NOMO-1 treated with DMSO at 0.1 percent for 48 hours (cell line): ENCODE results near the gene RAVER1.
A peak's percentile ranks its signal among the peaks of the same experiment; 100 is the strongest.
"Not testable (repeated sequence)": the region's sequence is repeated elsewhere in the genome, so short reads cannot be mapped to it uniquely, and the experiment has no call there.

Source experiments
- DNase-seq: peaks from one replicate; lab custom pipeline; 2025; ENCODE audit not compliant: unreplicated experiment; lab: John Stamatoyannopoulos, UW

The RAVER1 gene, protein sequence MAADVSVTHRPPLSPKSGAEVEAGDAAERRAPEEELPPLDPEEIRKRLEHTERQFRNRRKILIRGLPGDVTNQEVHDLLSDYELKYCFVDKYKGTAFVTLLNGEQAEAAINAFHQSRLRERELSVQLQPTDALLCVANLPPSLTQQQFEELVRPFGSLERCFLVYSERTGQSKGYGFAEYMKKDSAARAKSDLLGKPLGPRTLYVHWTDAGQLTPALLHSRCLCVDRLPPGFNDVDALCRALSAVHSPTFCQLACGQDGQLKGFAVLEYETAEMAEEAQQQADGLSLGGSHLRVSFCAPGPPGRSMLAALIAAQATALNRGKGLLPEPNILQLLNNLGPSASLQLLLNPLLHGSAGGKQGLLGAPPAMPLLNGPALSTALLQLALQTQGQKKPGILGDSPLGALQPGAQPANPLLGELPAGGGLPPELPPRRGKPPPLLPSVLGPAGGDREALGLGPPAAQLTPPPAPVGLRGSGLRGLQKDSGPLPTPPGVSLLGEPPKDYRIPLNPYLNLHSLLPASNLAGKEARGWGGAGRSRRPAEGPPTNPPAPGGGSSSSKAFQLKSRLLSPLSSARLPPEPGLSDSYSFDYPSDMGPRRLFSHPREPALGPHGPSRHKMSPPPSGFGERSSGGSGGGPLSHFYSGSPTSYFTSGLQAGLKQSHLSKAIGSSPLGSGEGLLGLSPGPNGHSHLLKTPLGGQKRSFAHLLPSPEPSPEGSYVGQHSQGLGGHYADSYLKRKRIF

DNA sequence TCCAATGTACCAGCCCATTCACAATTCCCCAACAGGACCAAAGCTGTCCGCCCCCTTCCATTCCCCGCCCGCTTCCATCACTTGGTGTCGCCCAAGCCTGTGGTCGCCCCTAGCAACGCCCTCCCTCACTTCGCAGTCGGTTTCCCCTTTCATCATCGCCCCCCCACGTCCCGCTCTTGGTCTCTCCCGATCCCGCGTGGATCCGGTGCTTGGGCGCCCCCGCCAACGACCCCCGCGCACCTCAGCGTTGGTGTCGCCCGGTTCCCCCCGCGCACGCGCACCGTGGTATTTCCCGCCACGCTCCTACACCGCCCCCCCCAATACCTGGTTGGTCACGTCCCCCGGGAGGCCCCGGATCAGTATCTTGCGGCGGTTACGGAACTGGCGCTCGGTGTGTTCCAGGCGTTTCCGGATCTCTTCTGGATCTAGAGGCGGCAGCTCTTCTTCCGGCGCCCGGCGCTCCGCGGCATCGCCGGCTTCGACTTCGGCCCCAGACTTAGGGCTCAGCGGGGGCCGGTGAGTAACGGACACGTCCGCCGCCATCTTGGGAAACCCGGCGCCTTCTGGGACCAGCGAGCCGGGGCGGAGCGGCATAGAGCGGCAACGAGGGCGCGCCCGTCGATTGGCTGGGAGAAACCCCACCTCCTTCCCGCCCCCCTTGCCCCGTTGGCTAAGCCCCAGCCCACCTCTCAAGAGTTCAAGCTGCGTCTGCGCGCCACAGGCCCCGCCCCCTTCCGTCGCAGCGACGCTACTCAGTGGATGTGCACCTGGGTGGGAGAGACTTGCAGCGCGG lies at the start of gene RAVER1:
TSS of gene RAVER1 (minus strand) at position 565 of the 793 bp plus-strand sequence. CDS start at position 543, 22 bp downstream.
- DNase-seq, result peak; percentile 95

DNA sequence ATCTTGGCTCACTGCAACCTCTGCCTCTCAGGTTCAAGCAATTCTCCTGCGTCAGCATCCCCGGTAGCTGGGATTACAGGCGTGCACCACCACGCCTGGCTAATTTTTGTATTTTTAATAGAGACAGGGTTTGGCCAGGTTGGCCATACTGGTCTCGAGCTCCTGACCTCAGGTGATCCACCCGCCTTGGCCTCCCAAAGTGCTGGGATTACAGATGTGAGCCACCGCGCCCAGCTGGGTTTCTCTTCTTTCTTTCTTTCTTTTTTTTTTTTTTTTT lies 49.8 kb upstream of the RAVER1 start:
- not testable (repeated sequence) for DNase-seq

DNA sequence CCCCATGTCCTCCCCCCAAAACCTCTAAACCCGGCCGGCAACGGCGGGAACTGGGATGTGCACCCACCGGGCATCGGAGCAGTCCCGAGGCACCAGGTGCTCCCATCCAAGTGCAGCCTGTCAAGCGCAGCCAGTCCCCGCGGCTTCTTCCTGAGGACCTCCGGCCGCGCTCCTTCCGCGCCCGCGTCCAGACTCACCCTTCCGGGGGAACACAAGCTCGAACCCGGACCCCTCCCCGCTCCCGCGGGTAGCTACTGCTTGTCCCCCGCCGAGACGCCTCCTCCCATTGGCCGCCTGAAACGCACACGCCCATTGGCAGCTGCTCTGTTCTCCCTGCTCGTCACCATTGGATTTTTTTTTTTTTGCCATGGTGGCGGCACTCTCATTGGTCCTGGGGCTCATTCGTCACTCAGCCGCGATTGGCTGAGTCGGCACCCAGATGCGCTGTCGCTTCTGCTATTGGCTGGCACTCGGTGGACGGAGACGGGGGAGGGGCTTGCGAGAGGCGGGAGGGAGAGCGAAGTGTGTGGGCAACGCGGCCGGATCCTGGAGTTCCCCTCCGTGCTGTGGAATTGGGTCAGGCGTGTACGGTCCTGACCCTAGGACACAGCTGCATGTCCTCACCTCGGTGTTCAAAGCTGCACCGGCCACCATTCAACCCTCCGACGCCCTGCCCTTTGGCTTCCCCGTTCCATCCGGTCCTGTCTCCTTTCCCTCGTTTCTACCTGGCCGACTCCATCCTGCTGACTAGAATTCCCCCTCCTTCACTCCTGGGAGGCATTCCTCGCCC lies 47.2 kb upstream of the RAVER1 start, which contains the start of gene TYK2:
TSS of gene TYK2 (minus strand) at position 260 of the 790 bp plus-strand sequence. CDS start 2,166 bp downstream, outside the sequence.
- peak; percentile 97 for DNase-seq

DNA sequence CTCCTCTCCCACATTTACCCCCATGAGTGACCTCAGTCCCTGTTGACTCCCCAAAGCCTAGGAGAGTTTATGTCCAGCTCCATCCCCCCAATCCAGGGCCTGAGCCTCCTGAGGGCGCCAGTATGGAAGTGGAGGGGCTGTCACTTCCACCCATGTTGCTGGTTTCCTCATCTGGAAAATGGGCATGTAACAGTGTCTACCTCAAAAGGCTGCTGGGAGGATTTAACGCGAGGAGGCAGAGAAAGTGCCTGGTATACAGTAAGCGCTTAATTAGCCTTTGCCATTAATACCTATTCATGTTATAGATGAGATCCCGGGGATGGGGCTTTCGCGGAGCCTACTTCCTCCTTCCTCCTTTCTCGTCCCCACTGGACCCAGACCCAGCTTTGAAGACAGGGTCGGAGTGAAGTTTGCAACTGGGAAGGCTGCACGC lies 46.6 kb upstream of the RAVER1 start:
- DNase-seq, result no peak

DNA sequence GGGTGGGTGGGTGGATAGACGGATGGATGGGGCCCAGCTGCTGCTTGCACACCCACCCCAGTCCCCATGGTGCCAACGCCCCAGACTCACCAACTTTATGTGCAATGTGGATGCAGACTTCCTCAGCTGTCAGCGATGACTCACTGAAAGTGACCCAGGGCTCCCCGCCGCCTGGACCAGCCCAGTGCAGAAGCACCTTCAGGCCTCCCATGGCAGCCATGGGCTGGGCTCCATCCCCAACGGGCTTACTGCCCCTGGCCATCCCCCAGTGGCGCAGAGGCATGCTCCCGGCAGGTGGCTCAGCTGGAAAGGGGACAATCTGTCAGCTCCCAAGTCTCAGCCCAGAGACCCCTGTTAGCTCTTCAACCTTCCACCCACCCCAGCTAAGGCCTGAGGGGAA lies 44.8 kb upstream of the RAVER1 start:
- no peak for DNase-seq

DNA sequence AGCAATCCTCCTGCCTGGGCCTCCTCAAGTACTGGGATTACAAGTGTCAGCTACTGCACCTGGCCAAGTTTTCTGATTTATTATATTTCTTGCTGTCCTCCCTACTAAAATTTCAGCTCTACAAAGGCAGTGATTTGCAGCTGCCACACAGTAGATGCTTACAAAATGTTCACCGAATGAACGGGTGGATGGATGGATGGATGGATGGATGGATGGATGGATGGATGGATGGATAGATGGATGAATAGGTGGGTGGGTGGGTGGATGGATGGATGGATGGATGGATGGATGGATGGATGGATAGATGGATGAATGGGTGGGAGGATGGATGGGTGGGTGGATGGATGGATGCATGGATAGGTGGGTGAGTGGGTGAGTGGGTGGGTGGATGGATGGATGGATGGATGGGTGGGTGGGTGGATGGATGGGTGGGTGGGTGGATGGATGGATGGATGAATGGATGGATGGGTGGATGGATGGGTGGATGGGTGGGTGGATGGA lies 43.9 kb upstream of the RAVER1 start:
- not testable (repeated sequence) for DNase-seq

DNA sequence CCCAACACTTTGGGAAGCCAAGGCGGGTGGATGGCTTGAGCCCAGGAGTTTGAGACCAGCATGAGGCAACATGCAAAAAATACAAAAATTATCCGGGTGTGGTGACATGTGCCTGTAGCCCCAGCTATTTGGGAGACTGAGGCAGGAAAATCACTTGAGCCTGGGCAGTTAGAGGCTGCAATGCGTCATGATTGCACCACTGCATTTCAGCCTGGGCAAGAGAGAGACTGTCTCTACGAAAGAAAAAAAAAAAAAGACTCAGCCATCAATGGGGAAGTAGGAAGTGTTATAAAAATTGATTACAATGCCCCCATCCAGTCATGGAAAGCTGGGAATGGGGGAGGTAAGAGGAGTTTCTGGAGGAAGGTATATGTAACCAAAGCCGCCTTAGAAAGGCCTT lies 41.6 kb upstream of the RAVER1 start:
- peak; percentile 62 for DNase-seq

DNA sequence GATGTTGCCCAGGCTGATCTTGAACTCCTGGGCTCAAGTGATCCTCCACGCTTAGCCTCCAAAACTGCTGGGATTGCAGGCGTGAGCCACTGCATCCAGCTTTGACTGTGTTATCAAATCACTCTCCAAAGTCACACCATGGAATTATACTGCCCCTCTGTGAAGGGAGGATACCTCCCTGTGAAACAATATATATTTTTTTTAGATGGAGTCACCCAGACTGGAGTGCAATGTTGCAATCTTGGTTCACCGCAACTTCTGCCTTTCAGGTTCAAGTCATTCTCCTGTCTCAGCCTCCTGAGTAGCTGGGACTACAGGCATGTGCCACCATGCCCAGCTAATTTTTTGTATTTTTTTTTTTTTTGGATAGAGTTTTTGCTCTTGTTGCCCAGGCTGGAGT lies 39.4 kb upstream of the RAVER1 start:
- peak; percentile 94 for DNase-seq

DNA sequence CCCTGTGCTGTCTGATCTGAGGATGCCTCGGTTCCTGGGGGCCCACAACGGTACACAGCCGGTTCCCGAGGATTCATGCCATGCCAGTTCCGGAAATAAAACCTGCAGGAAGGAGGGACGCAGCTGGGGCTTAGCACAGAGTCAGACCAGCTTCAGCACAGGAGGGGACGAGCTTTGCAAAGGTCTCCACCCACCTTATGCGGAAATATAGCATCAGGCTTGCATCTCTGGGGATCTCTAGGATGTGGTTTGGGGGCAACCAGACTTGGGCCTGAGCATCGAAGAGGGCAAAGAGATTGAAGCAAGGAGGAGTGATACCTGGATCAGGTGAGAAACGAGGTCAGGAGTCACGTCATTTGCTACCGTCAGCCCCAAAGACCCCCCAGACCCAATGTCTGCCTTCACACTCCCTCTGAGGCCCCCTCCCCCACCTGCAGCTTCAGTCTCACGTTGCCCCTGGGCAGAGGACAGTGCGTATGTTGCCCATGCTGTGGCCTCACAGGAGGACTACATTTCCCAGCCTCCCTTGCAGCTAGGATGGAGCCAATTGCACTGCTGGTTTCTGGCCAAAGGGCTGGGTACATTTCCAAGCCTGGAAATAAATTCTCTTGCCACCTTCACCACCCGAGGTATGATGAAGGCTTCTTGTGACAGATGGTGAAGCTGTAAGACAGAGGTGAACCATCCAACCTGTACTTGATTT lies 34.9 kb upstream of the RAVER1 start:
- no peak for DNase-seq

DNA sequence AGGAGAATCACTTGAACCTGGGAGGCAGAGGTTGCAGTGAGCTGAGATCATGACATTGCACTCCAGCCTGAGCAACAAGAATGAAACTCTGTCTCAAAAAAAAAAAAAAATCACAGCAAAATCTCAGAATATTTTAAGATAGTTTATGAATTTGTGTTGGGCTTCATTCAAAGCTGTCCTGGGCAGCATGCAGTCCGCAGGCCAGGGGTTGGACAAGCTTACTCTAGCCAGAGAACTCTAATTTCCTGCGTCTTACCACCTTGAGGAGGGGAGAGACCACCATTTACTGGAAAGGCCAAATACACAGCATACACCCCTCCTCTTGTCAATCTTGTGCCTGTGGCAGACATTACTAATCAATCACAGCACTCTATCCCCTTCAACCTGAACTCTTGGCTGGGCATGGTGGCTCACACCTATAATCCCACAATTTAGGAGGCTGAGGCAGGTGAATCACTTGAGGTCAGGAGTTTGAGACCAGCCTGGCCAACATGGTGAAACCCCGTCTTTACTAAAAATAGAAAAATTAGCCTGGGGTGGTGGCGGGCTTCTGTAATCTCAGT lies 33.7 kb upstream of the RAVER1 start:
- not testable (repeated sequence) for DNase-seq

DNA sequence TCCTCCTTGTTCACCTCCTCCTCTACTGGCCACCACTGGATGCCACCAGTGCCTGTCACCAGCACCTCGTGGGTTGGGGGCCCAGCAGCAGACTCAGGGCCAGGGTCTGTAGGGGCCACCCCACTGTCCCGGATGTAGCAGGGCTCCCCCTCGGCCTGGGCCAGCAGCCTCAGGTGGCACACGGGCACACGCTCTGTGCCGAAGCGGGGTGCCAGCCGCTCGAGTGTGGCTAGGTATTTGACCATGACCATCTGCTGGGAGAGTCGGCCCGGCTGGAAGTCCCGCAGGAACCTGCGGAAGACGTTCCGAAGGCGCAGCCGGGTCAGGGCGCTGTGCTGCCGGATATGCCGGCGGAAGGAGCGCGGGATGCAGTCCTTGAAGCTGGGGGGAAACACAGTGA lies 32.2 kb upstream of the RAVER1 start:
- no peak for DNase-seq

DNA sequence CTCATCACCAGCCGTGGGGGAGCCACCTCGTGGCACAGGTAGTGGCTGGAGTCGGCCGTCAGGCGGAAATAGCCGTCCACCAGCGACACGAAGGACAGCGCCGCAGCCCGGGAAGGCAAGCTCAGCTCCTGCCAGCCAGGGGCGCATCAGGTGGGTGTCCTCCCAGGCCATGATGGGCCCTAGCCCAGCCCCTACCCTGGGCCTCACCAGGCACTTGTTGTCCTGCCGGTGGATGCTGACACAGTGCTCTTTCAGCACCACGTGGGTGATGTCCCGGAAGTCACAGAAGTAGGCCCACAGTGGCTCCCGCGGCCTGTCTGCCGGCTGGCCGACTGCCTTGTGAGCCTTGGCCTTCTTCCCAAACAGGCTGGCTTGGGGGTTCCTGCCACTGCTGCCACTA lies 31.3 kb upstream of the RAVER1 start:
- no peak for DNase-seq

DNA sequence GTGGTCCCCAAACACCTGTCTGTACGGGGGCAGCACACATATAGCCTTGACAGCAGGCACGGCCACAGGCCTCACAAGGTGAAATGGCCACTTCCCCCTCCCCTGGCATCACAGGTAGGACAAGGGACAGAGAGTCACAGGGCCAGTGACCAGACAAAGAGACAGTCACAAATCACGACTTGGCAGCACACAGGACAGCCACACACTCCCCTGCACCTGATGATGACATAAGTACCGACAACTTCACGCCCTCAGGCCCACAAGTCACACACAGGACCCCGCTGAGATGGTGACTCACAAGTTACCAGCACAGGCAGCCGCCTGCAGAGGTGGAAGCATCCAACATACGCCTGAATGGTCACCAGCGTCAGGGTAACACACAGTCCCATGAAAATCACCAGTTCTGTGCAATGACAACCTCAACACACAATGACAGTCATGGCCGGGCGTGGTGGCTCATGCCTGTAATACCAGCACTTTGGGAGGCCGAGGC lies 30.5 kb upstream of the RAVER1 start:
- no peak for DNase-seq

DNA sequence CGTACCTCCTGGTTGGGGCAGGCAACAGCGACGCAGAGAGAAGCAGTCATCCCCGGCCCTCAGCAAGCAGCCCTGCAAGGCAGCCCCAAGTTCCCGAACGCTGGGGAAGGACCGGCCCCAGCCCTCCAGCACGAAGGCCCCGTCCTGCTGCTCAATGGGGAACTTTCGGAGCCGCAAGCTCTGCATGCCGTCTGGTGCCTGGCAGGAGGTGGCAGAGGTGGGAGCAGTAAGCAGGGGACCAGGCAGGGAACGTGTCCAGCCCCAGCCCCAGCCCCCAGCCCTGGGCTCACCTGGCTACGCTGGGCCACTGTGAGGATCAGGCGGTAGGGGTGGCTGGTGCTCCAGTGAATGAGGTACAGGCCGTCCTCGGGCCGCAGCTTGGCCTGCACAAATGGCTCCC lies 28.9 kb upstream of the RAVER1 start:
- DNase-seq, result no peak

DNA sequence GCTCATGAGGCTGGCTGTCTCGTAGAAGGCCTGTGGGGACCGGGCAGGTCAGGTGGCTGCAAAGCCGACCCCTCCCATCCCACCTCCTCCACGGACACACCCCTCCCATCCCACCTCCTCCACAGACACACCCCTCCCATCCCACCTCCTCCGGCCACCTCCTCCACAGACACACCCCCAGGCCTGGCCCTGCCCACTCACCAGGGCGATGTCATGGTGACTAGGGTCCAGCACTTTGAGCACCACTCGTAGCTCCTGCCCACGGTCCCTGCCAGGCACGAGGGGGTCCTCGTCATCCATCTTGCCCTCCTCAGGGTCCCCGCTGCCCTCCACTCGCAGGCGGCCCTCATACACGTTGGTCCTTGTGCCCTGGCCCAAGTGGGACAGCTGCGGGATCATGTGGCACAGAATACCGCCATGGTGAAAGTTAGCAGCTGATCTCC lies 28.3 kb upstream of the RAVER1 start:
- no peak for DNase-seq

DNA sequence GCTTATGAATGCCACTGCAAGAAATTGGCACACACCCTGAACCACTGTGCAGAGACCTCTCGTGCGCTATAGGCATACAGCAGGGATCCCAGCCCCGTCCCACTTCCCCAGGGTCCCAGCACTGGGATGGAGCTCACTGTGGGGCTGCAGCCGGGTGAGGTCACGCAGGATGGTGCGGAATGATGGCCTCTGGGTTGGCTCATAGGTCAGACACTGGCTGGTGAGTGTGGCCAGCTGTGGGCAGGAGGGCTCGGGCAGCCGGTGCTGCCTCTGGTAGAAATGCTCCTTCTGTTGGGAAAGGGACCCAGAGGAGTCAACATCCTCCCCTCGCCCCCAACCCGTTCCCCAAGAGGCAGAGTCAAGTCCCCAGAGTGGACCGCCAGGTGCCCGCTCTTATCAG lies 23.1 kb upstream of the RAVER1 start:
- DNase-seq, result no peak

DNA sequence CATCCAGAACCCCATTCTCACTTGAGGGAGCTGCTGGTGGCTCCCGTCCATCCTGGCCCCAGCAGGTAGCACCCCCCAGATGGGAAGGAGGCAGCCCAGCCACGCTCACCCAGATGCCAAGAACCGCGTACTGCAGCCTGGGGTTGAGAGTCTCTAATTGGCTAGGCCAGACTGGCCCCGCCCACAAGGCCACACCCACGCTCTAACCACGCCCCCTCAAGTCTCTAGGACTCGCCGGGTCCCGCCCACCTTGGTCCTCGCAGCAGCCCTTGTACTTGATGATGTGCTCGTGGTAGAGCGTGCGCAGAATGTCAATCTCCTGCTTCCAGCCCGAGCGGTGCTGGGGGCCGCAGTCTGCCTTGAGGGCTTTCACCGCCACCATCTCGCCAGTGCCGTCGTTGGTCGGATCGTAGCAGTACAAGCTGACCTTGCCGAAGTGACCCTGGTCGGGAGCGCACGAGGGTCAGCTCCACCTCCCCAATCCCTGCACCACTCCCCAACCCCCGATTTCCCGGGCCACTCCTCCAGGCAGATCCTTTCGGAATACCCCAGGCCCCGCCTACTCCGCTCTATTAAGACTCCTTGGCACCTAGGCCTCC lies 20.6 kb upstream of the RAVER1 start:
- DNase-seq, result no peak

DNA sequence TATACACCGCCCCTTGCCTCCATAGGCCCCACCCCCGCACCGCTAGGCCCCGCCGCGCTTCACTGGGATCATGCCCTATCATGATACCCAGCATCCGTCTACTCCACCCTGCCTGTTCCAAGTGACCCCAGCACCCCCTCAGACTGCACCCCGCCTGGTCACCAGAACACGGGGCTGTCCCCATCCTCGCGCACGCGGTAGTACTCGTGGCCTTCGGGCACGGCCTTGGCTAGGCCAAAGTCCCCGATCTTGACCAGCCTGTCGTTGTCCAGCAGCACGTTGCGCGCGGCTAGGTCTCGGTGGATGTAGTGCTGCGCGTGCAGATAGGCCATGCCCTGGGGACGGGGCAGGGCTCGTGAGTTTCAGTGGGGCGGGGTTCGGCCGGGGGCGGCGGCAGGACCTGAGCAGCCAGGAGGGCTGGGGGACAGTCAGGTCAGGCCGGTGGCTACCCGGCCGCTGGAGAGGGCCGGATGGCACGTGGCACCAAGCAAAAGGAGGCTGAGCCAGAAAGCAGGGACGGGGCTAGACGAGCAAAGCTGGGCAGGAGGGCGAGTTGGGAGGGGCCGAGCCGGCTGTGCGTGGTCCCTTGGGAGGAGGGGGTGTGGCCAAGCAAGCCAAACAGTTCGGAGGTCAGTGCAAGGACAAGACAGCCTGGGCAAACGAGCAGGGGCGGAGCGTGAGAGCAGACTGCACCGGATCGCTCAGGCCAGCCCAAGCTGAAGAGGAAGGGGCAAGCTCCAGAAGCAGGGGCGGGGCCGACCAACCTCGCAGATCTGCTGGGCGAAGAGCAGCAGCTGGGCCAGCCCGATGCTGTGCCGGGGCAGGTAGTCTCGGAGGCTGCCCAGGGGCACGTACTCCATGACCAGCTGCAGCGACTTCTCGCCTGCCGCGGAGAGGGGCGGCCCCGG lies 19.7 kb upstream of the RAVER1 start:
- no peak for DNase-seq
